ENCODE measurements around the gene SLC2A9. TPM values are rescaled to one million over a fixed set of nuclear protein-coding genes. Genes with fewer than 3 reads are reported as not detected.
A peak's percentile ranks its signal among the peaks of the same experiment; 100 is the strongest.

Gene SLC2A9
- 1 to 10 TPM; 1.1 to 1.7 TPM for total RNA-seq

GRCh38 chr4:10020871-10021652 is at the start of gene SLC2A9:
Gene SLC2A9, minus strand, starts transcription at chr4:10021497. Its CDS starts 68 bp downstream, at chr4:10021429.
- DNase-seq (no peak), ATAC-seq (replicated peaks in 1 of 2) (no peak)
- no peak within 1 kb of the TSS for H3K27ac Mint-ChIP-seq
- peak within 1 kb of the TSS in 1 of 2 donors; percentile 84 for H3K4me3 Mint-ChIP-seq
- H3K36me3 Mint-ChIP-seq (ENCODE audit: insufficient read depth in 2 of 2) = no peaks in the 10 kb centered on the region
- H3K27me3 Mint-ChIP-seq (ENCODE audit: low read depth) = no peaks in the 10 kb centered on the region
- H3K4me1 Mint-ChIP-seq (ENCODE audit: low read depth) = peaks cover 26% of the 10 kb centered on the region
- no peaks in the 10 kb centered on the region for H3K9me3 Mint-ChIP-seq

- ATAC-seq (replicated peaks in 1 of 2) (peak; percentile 20 to 26), DNase-seq (no peak)
- no peaks in the 10 kb centered on the region for H3K4me1 Mint-ChIP-seq (ENCODE audit: low read depth)
- no peak overlapping the region for H3K4me3 Mint-ChIP-seq
- no peak overlapping the region for H3K27ac Mint-ChIP-seq
- H3K36me3 Mint-ChIP-seq (ENCODE audit: insufficient read depth in 2 of 2) = peaks cover 5 to 27% of the 10 kb centered on the region in 2 donors
- no peaks in the 10 kb centered on the region for H3K27me3 Mint-ChIP-seq (ENCODE audit: low read depth)
- no peaks in the 10 kb centered on the region for H3K9me3 Mint-ChIP-seq
Measured at GRCh38 chr4:10069075-10069642, 47.9 kb upstream of the SLC2A9 start.

- no peak for DNase-seq
- Mint-ChIP-seq H3K4me1 (ENCODE audit: low read depth) (no peaks in the 10 kb centered on the region), H3K36me3 (ENCODE audit: insufficient read depth in 2 of 2) (peaks cover 3 to 26% of the 10 kb centered on the region in 2 donors), H3K4me3 (no peak overlapping the region), H3K9me3 (no peaks in the 10 kb centered on the region), H3K27ac (no peak overlapping the region), H3K27me3 (ENCODE audit: low read depth) (no peaks in the 10 kb centered on the region)
- peak in 1 of 2 donors; percentile 19 for ATAC-seq (replicated peaks in 1 of 2)
Measured at GRCh38 chr4:10066670-10067651, 45.7 kb upstream of the SLC2A9 start.

- no peaks in the 10 kb centered on the region for H3K27me3 Mint-ChIP-seq (ENCODE audit: low read depth)
- DNase-seq (no peak), ATAC-seq (replicated peaks in 1 of 2) (no peak)
- no peak overlapping the region for H3K27ac Mint-ChIP-seq
- H3K9me3 Mint-ChIP-seq = no peaks in the 10 kb centered on the region
- H3K4me3 Mint-ChIP-seq = no peak overlapping the region
- peaks cover 3 to 26% of the 10 kb centered on the region in 2 donors for H3K36me3 Mint-ChIP-seq (ENCODE audit: insufficient read depth in 2 of 2)
- no peaks in the 10 kb centered on the region for H3K4me1 Mint-ChIP-seq (ENCODE audit: low read depth)
Measured at GRCh38 chr4:10066206-10066605, 44.9 kb upstream of the SLC2A9 start.

GRCh38 chr4:10063544-10064300 is 42.4 kb upstream of the SLC2A9 start:
- no peaks in the 10 kb centered on the region for H3K9me3 Mint-ChIP-seq
- ATAC-seq (replicated peaks in 1 of 2) (no peak), DNase-seq (no peak)
- H3K4me1 Mint-ChIP-seq (ENCODE audit: low read depth) = no peaks in the 10 kb centered on the region
- H3K27ac Mint-ChIP-seq = no peak overlapping the region
- no peaks in the 10 kb centered on the region for H3K27me3 Mint-ChIP-seq (ENCODE audit: low read depth)
- H3K36me3 Mint-ChIP-seq (ENCODE audit: insufficient read depth in 2 of 2) = peaks cover 3 to 30% of the 10 kb centered on the region in 2 donors
- H3K4me3 Mint-ChIP-seq = no peak overlapping the region

- H3K4me1 Mint-ChIP-seq (ENCODE audit: low read depth) = no peaks in the 10 kb centered on the region
- H3K27me3 Mint-ChIP-seq (ENCODE audit: low read depth) = no peaks in the 10 kb centered on the region
Measured at GRCh38 chr4:10061650-10062415, 40.5 kb upstream of the SLC2A9 start.

GRCh38 chr4:10058371-10058770 is 37.1 kb upstream of the SLC2A9 start:
- Mint-ChIP-seq H3K4me3 (no peak overlapping the region), H3K4me1 (ENCODE audit: low read depth) (no peaks in the 10 kb centered on the region), H3K27me3 (ENCODE audit: low read depth) (no peaks in the 10 kb centered on the region), H3K9me3 (no peaks in the 10 kb centered on the region), H3K27ac (no peak overlapping the region), H3K36me3 (ENCODE audit: insufficient read depth in 2 of 2) (peaks cover 0 to 8% of the 10 kb centered on the region in 2 donors)
- no peak for ATAC-seq (replicated peaks in 1 of 2)
- no peak for DNase-seq

More at GRCh38 chr4:10061650-10062415, 40.5 kb upstream of the SLC2A9 start:
- no peak overlapping the region for H3K27ac Mint-ChIP-seq
- no peak for ATAC-seq (replicated peaks in 1 of 2)
- no peak overlapping the region for H3K4me3 Mint-ChIP-seq
- H3K36me3 Mint-ChIP-seq (ENCODE audit: insufficient read depth in 2 of 2) = peaks cover 0 to 23% of the 10 kb centered on the region in 2 donors
- no peaks in the 10 kb centered on the region for H3K9me3 Mint-ChIP-seq
- DNase-seq = no peak

GRCh38 chr4:10057023-10057395 is 35.7 kb upstream of the SLC2A9 start:
- Mint-ChIP-seq H3K4me3 (no peak overlapping the region), H3K36me3 (ENCODE audit: insufficient read depth in 2 of 2) (peaks cover 0 to 5% of the 10 kb centered on the region in 2 donors), H3K27ac (no peak overlapping the region), H3K27me3 (ENCODE audit: low read depth) (no peaks in the 10 kb centered on the region), H3K4me1 (ENCODE audit: low read depth) (no peaks in the 10 kb centered on the region), H3K9me3 (no peaks in the 10 kb centered on the region)
- DNase-seq (no peak), ATAC-seq (replicated peaks in 1 of 2) (no peak)

GRCh38 chr4:10056334-10057022 is 35.2 kb upstream of the SLC2A9 start:
- DNase-seq (no peak), ATAC-seq (replicated peaks in 1 of 2) (no peak)
- Mint-ChIP-seq H3K36me3 (ENCODE audit: insufficient read depth in 2 of 2) (peaks cover 0 to 5% of the 10 kb centered on the region in 2 donors), H3K27me3 (ENCODE audit: low read depth) (no peaks in the 10 kb centered on the region), H3K9me3 (no peaks in the 10 kb centered on the region), H3K27ac (no peak overlapping the region), H3K4me1 (ENCODE audit: low read depth) (no peaks in the 10 kb centered on the region), H3K4me3 (no peak overlapping the region)

GRCh38 chr4:10055871-10056270 is 34.6 kb upstream of the SLC2A9 start:
- Mint-ChIP-seq H3K9me3 (no peaks in the 10 kb centered on the region), H3K27me3 (ENCODE audit: low read depth) (no peaks in the 10 kb centered on the region), H3K4me1 (ENCODE audit: low read depth) (no peaks in the 10 kb centered on the region), H3K36me3 (ENCODE audit: insufficient read depth in 2 of 2) (peaks cover 0 to 5% of the 10 kb centered on the region in 2 donors), H3K4me3 (no peak overlapping the region), H3K27ac (no peak overlapping the region)
- no peak for DNase-seq
- no peak for ATAC-seq (replicated peaks in 1 of 2)

GRCh38 chr4:10054571-10055041 is 33.3 kb upstream of the SLC2A9 start:
- no peaks in the 10 kb centered on the region for H3K9me3 Mint-ChIP-seq
- H3K27ac Mint-ChIP-seq = peak overlapping the region; percentile 30
- H3K4me1 Mint-ChIP-seq (ENCODE audit: low read depth) = no peaks in the 10 kb centered on the region
- no peaks in the 10 kb centered on the region for H3K27me3 Mint-ChIP-seq (ENCODE audit: low read depth)
- H3K36me3 Mint-ChIP-seq (ENCODE audit: insufficient read depth in 2 of 2) = peaks cover 0 to 4% of the 10 kb centered on the region in 2 donors
- DNase-seq = no peak
- no peak for ATAC-seq (replicated peaks in 1 of 2)
- H3K4me3 Mint-ChIP-seq = no peak overlapping the region

Measured in activated T-cell treated with anti-CD3 and anti-CD28 coated beads, Interleukin-2, amount 50 U/mL, for 72 hours (primary cell).